Erythroblast (primary cell): Measurements from ENCODE around the gene CYP2A13.
"Not testable (repeated sequence)": the region's sequence is repeated elsewhere in the genome, so short reads cannot be mapped to it uniquely, and the experiment has no call there.

Source experiments
- GATA1 ChIP-seq: IDR thresholded peaks from 2 replicates; pipeline ENCODE4 v1.6.1; 2011; ENCODE audit warnings: low read depth, mild to moderate bottlenecking, control low read depth, low read length, moderate library complexity
- POLR2A ChIP-seq: IDR thresholded peaks from 2 replicates; pipeline ENCODE4 v1.6.1; 2011; ENCODE audit warnings: mild to moderate bottlenecking, low read length

GRCh38 chr19:41126765-41127203 lies 38.5 kb downstream of the CYP2A13 start:
- not testable (repeated sequence) for TF ChIP-seq POLR2A, GATA1
